Gastroesophageal sphincter (tissue), 3 donors: ENCODE data around the gene CIITA.

ENCODE experiments used
- EP300 ChIP-seq: sonication (generic); formaldehyde crosslinking; IDR thresholded peaks from one replicate; pipeline ENCODE4 v1.6.1; 2017; ENCODE audit warnings: antibody characterized with exemption, mild to moderate bottlenecking
- TF ChIP-seq, protein P1 (sequence below), 4 experiments: fragments of 200-600 bp in 2 of 4; fragments of 450-650 bp in 2 of 4; sonication (generic) in 1 of 4; IDR thresholded peaks; one replicate each; pipeline ENCODE4 v1.5.1; 2017 to 2019; ENCODE audit warnings: antibody characterized with exemption in 4 of 4, mild to moderate bottlenecking in 2 of 4, moderate library complexity in 2 of 4

DNA sequence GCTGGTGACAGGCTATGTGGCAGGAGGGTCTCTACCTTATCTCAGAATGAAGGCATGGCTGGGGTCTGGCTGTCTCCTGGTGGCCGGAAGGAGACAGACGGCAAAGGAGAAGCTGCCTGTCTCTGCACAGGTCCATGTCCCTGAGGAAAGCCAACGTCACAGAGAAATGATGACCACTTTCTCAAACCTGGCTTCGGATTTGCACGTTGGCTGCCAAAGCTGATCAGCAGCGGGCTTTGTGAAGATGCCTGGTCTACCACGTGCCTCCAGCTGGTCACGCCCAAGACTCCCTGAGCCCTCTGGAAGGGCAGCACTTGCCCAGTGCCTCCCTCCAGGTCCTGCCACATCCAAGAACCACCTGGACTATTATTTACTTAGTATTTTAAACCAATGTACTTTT, 56.9 kb downstream of the CIITA start:
- TF ChIP-seq, protein P1, sequence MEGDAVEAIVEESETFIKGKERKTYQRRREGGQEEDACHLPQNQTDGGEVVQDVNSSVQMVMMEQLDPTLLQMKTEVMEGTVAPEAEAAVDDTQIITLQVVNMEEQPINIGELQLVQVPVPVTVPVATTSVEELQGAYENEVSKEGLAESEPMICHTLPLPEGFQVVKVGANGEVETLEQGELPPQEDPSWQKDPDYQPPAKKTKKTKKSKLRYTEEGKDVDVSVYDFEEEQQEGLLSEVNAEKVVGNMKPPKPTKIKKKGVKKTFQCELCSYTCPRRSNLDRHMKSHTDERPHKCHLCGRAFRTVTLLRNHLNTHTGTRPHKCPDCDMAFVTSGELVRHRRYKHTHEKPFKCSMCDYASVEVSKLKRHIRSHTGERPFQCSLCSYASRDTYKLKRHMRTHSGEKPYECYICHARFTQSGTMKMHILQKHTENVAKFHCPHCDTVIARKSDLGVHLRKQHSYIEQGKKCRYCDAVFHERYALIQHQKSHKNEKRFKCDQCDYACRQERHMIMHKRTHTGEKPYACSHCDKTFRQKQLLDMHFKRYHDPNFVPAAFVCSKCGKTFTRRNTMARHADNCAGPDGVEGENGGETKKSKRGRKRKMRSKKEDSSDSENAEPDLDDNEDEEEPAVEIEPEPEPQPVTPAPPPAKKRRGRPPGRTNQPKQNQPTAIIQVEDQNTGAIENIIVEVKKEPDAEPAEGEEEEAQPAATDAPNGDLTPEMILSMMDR (IDR thresholded peaks at IDR 0.05) = no peak
- TF ChIP-seq EP300 = no peak
